ENCODE data around the gene USP26. TPM values are rescaled to one million over a fixed set of nuclear protein-coding genes. Genes with fewer than 3 reads are reported as not detected.

Gene USP26
- not detected for total RNA-seq
- long read RNA-seq, donor 1 = 0 reads
- long read RNA-seq, donor 2 = 0 reads

- no peak for ATAC-seq
- Histone ChIP-seq H3K36me3 (ENCODE audit: low read depth) (no peaks in the 10 kb centered on the region), H3K4me1 (ENCODE audit: low read depth) (no peaks in the 10 kb centered on the region), H3K9me3 (no peaks in the 10 kb centered on the region), H3K4me3 (no peak within 1 kb of the TSS)
- DNase-seq = no peak
- intact Hi-C loops (cut with DNase I, micrococcal nuclease) = no loop called here
- TF ChIP-seq, protein P1, sequence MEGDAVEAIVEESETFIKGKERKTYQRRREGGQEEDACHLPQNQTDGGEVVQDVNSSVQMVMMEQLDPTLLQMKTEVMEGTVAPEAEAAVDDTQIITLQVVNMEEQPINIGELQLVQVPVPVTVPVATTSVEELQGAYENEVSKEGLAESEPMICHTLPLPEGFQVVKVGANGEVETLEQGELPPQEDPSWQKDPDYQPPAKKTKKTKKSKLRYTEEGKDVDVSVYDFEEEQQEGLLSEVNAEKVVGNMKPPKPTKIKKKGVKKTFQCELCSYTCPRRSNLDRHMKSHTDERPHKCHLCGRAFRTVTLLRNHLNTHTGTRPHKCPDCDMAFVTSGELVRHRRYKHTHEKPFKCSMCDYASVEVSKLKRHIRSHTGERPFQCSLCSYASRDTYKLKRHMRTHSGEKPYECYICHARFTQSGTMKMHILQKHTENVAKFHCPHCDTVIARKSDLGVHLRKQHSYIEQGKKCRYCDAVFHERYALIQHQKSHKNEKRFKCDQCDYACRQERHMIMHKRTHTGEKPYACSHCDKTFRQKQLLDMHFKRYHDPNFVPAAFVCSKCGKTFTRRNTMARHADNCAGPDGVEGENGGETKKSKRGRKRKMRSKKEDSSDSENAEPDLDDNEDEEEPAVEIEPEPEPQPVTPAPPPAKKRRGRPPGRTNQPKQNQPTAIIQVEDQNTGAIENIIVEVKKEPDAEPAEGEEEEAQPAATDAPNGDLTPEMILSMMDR (IDR thresholded peaks at IDR 0.05) = no peak
Observed at GRCh38 chrX:133097031-133097430, at the start of gene USP26. USP26 (minus strand) TSS chrX:133097109; CDS start chrX:133028220, 68,889 bp downstream.

- intact Hi-C loops (cut with DNase I, micrococcal nuclease) = no loop called here
- TF ChIP-seq, protein P1 (IDR thresholded peaks at IDR 0.05) = no peak
Observed at GRCh38 chrX:133134282-133134681, 37.4 kb upstream of the USP26 start.

GRCh38 chrX:133120406-133120805, 23.5 kb upstream of the USP26 start:
- TF ChIP-seq, protein P1 (IDR thresholded peaks at IDR 0.05) = no peak
- no peaks in the 10 kb centered on the region for H3K4me1 ChIP-seq (ENCODE audit: low read depth)
- intact Hi-C loops (cut with DNase I, micrococcal nuclease) = no loop called here
- DNase-seq = no peak
- H3K36me3 ChIP-seq (ENCODE audit: low read depth) = no peaks in the 10 kb centered on the region
- no peaks in the 10 kb centered on the region for H3K9me3 ChIP-seq
- H3K4me3 ChIP-seq = no peak overlapping the region
- ATAC-seq = no peak

More at GRCh38 chrX:133134282-133134681, 37.4 kb upstream of the USP26 start:
- no peak overlapping the region for H3K4me3 ChIP-seq
- DNase-seq (no peak), ATAC-seq (no peak)
- no peaks in the 10 kb centered on the region for H3K4me1 ChIP-seq (ENCODE audit: low read depth)
- no peaks in the 10 kb centered on the region for H3K36me3 ChIP-seq (ENCODE audit: low read depth)
- no peaks in the 10 kb centered on the region for H3K9me3 ChIP-seq

DNA sequence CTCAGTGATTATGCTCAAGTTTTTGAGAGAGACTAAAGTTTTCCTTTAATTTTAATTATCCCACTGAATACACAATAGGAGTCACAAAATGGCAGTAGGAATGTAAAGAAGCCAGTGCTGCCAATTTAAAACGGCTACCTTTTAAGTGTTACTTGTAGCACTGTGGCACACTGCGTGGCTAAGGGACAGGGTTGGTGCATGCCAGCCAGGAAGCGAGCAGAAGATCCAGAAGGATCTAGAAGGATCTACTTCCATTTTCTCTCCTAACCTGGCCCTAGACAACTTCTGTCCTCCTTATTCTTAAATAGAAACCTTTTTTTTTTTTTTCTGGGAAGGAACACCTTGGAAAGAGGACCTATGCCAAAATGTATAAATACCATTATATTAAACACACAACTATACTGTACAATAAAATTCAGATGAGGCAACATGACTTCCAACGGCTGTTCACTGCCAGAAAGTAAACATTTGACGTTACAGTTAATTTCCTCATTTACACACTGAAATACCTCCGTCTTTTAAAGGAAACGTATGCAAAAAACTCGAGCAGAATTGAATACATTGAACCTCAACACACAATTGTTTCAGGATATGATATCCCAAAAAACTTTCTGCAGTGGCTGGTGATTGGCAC, 2.7 kb downstream of the USP26 start:
- H3K9me3 ChIP-seq = no peaks in the 10 kb centered on the region
- peak in 1 of 3 donors; percentile 10 for DNase-seq
- H3K4me1 ChIP-seq (ENCODE audit: low read depth) = no peaks in the 10 kb centered on the region
- peak; percentile 91 for ATAC-seq
- H3K36me3 ChIP-seq (ENCODE audit: low read depth) = no peaks in the 10 kb centered on the region
- TF ChIP-seq, protein P1 (IDR thresholded peaks at IDR 0.05) = no peak
- no peak overlapping the region for H3K4me3 ChIP-seq
- intact Hi-C loops (cut with DNase I, micrococcal nuclease) = no loop called here

DNA sequence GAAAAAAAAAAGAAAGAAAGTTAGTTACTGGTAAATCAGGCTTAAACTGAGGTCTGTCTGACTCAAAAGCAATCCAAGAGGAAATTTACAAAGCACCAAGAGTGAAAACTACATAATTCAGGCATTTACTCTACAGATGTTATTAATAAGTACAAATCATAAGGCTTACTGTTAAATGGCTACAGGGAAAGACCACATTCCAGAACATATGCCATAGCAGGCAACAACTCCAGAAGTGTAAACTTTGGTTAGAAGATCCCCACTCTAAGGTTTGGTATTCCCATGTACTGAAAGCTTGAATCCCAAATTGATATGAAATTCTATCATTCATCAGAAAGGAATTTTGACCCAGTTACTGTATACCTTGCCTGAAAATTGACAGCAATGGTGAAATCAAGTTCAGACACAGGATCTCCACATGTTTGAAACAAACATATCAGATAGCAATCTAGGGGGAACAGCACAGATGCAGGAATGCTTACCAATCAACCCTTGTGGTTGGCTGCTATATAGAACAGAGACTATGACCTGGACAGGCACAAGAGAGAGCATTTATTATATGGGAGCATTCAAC, 6.6 kb downstream of the USP26 start:
- Histone ChIP-seq H3K4me3 (no peak overlapping the region), H3K9me3 (no peaks in the 10 kb centered on the region)

More for the DNA sequence above, 6.6 kb downstream of the USP26 start:
- ATAC-seq = no peak
- intact Hi-C loops (cut with DNase I, micrococcal nuclease) = no loop called here
- no peak for DNase-seq
- Histone ChIP-seq H3K4me1 (ENCODE audit: low read depth) (no peaks in the 10 kb centered on the region), H3K36me3 (ENCODE audit: low read depth) (no peaks in the 10 kb centered on the region)
- TF ChIP-seq, protein P1 (IDR thresholded peaks at IDR 0.05) = no peak
